H1 (cell line): ENCODE results near the gene TBX18. TPM values are rescaled to one million over a fixed set of nuclear protein-coding genes. Genes with fewer than 3 reads are reported as not detected.

ENCODE experiments used
- CHD7 ChIP-seq: fragments of 300-600 bp; sonication (generic); IDR thresholded peaks from 2 replicates; pipeline ENCODE4 v1.7.1; 2012; ENCODE audit warnings: low read length, moderate library complexity, mild to moderate bottlenecking, inconsistent platforms; ENCODE audit not compliant: insufficient replicate concordance
- RNF2 ChIP-seq: fragments of 200-900, 300-1000 bp; sonication (generic); IDR thresholded peaks from 2 replicates; pipeline ENCODE4 v1.7.1; 2016; ENCODE audit warnings: borderline replicate concordance, low read depth, mild to moderate bottlenecking, antibody characterized with exemption, low read length; ENCODE audit not compliant: poor library complexity, severe bottlenecking; ENCODE audit errors: missing control alignments
- SAP30 ChIP-seq: fragments of 300-600 bp; sonication (generic); IDR thresholded peaks from 2 replicates; pipeline ENCODE4 v1.7.1; 2012; ENCODE audit warnings: low read length, moderate library complexity, mild to moderate bottlenecking, inconsistent platforms; ENCODE audit not compliant: insufficient read depth, insufficient replicate concordance
- polyA plus RNA-seq, 7 experiments: library from polyadenylated mRNA; depleted of rRNA in 3 of 7; stranded (reverse) in 5 of 7; unstranded in 2 of 7; fragments of >200 nt in 5 of 7; fragments of 200-250 nt in 2 of 7; gene quantifications; 1 replicate in 5 of 7; 2 replicates in 1 of 7; 4 replicates in 1 of 7; pipeline versions ENCODE4 v1.2.1 to v1.2.3, GENCODE V29; 2011 to 2013; ENCODE audit warnings: missing spikeins in 2 of 7, mixed read lengths in 2 of 7
- total RNA-seq: library from RNA; stranded (reverse); fragmentation: NEBNext Ultra II Directional; extraction: Animal tissue kit (Norgen Biotek cat#: 25700); gene quantifications from 2 replicates; pipeline ENCODE4 v1.2.1, GENCODE V29; 2021

Gene TBX18
- total and polyA plus RNA-seq, 2 of the 8 experiments (the other 6 are each of a cell fraction or from before 2014, with no cell fraction given): 0.02 TPM; not detected in 1

DNA sequence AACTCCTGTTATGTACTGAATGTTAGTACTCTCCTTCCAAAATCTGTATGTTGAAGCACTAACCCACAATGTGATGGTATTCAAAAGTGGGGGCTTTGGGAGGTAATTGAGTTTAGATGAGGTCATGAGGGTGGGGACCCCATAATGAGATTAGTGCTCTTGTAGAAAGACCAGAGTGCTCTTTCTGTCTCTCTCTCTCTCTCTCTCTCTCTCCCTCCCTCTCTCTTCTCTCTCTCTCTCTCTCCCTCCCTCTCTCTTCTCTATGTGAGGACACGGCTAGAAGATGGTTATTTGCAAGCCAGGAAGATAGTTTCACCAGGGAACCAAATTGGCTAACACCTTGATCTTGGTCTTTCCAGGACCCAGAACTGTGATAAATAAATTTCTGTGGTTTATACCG, 107.4 kb downstream of the TBX18 start (continued):
- TF ChIP-seq CHD7 (no peak), RNF2 (no peak), SAP30 (no peak)
